Middle frontal gyrus (tissue), 1 donor: ENCODE data around the gene IGFBP6.
A peak's percentile ranks its signal among the peaks of the same experiment; 100 is the strongest.
"Not testable (repeated sequence)": the region's sequence is repeated elsewhere in the genome, so short reads cannot be mapped to it uniquely, and the experiment has no call there.

ENCODE experiments used
- DNase-seq: peaks from one replicate; pipeline ENCODE4 v3.0.0-alpha.2; 2015; ENCODE audit warnings: low spot score; ENCODE audit errors: extremely low spot score

IGFBP6 gene

GRCh38 chr12:53096089-53096741 is 1.3 kb upstream of the IGFBP6 start:
- DNase-seq = no peak

GRCh38 chr12:53096759-53097158 is 708 bp upstream of the IGFBP6 start:
- DNase-seq = no peak

- no peak for DNase-seq
Measured at GRCh38 chr12:53097207-53097563, 282 bp upstream of the IGFBP6 start.

GRCh38 chr12:53098354-53098981 is 1.0 kb downstream of the IGFBP6 start:
- no peak for DNase-seq

- peak; percentile 52 for DNase-seq
Measured at GRCh38 chr12:53099071-53099882, 1.8 kb downstream of the IGFBP6 start.

- no peak for DNase-seq
Measured at GRCh38 chr12:53100466-53101151, 3.1 kb downstream of the IGFBP6 start.

GRCh38 chr12:53101266-53101665 is 3.8 kb downstream of the IGFBP6 start:
- no peak for DNase-seq

- DNase-seq = no peak
Measured at GRCh38 chr12:53101931-53102781, 4.7 kb downstream of the IGFBP6 start.

- no peak for DNase-seq
Measured at GRCh38 chr12:53102883-53103807, 5.7 kb downstream of the IGFBP6 start, which contains the start of gene SOAT2. Gene SOAT2 (plus strand): TSS chr12:53103486. CDS start chr12:53103578, 92 bp downstream.

GRCh38 chr12:53103860-53104305 is 6.4 kb downstream of the IGFBP6 start:
- DNase-seq = no peak

- DNase-seq = no peak
Measured at GRCh38 chr12:53105256-53105655, 7.8 kb downstream of the IGFBP6 start.

GRCh38 chr12:53105712-53106439 is 8.4 kb downstream of the IGFBP6 start:
- no peak for DNase-seq

GRCh38 chr12:53107122-53107521 is 9.7 kb downstream of the IGFBP6 start:
- DNase-seq = no peak

- not testable (repeated sequence) for DNase-seq
Measured at GRCh38 chr12:53112431-53112830, 15.0 kb downstream of the IGFBP6 start.

- no peak for DNase-seq
Measured at GRCh38 chr12:53113136-53113705, 15.8 kb downstream of the IGFBP6 start.

GRCh38 chr12:53113951-53114350 is 16.5 kb downstream of the IGFBP6 start:
- no peak for DNase-seq

- no peak for DNase-seq
Measured at GRCh38 chr12:53115112-53115890, 17.8 kb downstream of the IGFBP6 start.
